ENCODE data around the gene ARID3B. TPM values are rescaled to one million over a fixed set of nuclear protein-coding genes. Genes with fewer than 3 reads are reported as not detected.

ARID3B gene
- total RNA-seq, 3 donors from 2014 or later, result 5.2 to 6.0 (median 5.9) TPM

DNA sequence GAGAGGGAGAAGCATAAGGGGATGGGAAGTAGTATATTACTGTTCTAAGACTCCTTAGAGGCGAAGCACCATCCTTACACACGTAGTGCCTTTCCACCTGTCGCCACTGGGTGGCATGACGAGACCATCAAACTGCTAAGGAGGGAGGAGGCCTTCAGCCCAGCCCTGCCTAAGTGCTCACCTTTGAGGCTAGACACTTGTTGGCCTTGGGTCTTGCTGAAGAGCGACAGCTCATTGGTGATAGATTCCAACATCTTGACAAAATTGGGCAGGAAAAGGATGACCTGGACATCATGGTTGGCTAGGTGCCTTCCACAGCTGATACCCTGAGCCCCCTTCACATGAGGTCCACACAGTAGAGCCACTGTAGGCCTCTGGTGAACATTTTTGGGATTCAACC is 94.2 kb downstream of the ARID3B start:
- TF ChIP-seq, protein P1, sequence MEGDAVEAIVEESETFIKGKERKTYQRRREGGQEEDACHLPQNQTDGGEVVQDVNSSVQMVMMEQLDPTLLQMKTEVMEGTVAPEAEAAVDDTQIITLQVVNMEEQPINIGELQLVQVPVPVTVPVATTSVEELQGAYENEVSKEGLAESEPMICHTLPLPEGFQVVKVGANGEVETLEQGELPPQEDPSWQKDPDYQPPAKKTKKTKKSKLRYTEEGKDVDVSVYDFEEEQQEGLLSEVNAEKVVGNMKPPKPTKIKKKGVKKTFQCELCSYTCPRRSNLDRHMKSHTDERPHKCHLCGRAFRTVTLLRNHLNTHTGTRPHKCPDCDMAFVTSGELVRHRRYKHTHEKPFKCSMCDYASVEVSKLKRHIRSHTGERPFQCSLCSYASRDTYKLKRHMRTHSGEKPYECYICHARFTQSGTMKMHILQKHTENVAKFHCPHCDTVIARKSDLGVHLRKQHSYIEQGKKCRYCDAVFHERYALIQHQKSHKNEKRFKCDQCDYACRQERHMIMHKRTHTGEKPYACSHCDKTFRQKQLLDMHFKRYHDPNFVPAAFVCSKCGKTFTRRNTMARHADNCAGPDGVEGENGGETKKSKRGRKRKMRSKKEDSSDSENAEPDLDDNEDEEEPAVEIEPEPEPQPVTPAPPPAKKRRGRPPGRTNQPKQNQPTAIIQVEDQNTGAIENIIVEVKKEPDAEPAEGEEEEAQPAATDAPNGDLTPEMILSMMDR (IDR thresholded peaks at IDR 0.05), result peak; percentile 44 to 90 (median 86)
- TF ChIP-seq POLR2A (IDR thresholded peaks at IDR 0.05), result no peak
- no peak for TF ChIP-seq POLR2AphosphoS5 (IDR thresholded peaks at IDR 0.05)
- H3K9me3 ChIP-seq, result no peaks in the 10 kb centered on the region
- H3K36me3 ChIP-seq, result no peaks in the 10 kb centered on the region
- no peak for DNase-seq (ENCODE audit: low spot score in 2 of 2)
- intact Hi-C loops (cut with DNase I; ENCODE audit: low total_unique reads), result no loop called here
- no peaks in the 10 kb centered on the region for H3K4me1 ChIP-seq
- H3K4me3 ChIP-seq, result no peak overlapping the region
- no peak overlapping the region for H3K27ac ChIP-seq
- H3K27me3 ChIP-seq, result no peaks in the 10 kb centered on the region

DNA sequence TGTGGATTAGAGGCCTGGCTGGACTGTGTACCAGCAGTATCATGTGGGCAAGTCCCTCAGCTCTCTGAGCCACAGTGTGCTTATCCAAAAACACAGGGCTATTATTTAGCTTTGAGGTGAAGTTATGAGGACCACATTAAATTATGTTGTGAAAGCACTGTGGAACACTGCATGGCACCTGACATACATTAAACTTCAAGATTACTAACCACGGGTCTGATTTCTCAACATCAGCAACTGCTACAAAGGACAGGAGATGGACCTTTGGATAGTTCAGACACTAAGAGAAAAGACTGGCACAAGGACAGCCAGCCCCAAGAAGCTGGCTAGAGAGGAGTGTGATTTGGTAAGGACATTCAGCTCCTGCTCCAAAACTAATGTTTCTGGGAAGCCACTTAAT is 96.0 kb downstream of the ARID3B start:
- peaks cover 0 to 4% of the 10 kb centered on the region in 2 donors for H3K4me1 ChIP-seq
- intact Hi-C loops (cut with DNase I; ENCODE audit: low total_unique reads), result no loop called here
- no peak for DNase-seq (ENCODE audit: low spot score in 2 of 2)
- H3K36me3 ChIP-seq, result no peaks in the 10 kb centered on the region
- no peaks in the 10 kb centered on the region for H3K27me3 ChIP-seq
- TF ChIP-seq POLR2A (IDR thresholded peaks at IDR 0.05), result no peak
- TF ChIP-seq, protein P1 (IDR thresholded peaks at IDR 0.05), result no peak
- TF ChIP-seq POLR2AphosphoS5 (IDR thresholded peaks at IDR 0.05), result no peak
- H3K27ac ChIP-seq, result no peak overlapping the region
- H3K9me3 ChIP-seq, result no peaks in the 10 kb centered on the region
- H3K4me3 ChIP-seq, result no peak overlapping the region

GRCh38 chr15:74641151-74641550 is 100.1 kb downstream of the ARID3B start:
- TF ChIP-seq POLR2AphosphoS5 (IDR thresholded peaks at IDR 0.05) (no peak), POLR2A (IDR thresholded peaks at IDR 0.05) (no peak)
- TF ChIP-seq, protein P1 (IDR thresholded peaks at IDR 0.05), result no peak
- H3K9me3 ChIP-seq, result no peaks in the 10 kb centered on the region
- H3K36me3 ChIP-seq, result no peaks in the 10 kb centered on the region
- no peak overlapping the region for H3K4me3 ChIP-seq
- intact Hi-C loops (cut with DNase I; ENCODE audit: low total_unique reads), result no loop called here
- no peak for DNase-seq (ENCODE audit: low spot score in 2 of 2)
- no peaks in the 10 kb centered on the region for H3K27me3 ChIP-seq
- peaks cover 6 to 12% of the 10 kb centered on the region in 2 donors for H3K4me1 ChIP-seq
- no peak overlapping the region for H3K27ac ChIP-seq

- TF ChIP-seq, protein P1 (IDR thresholded peaks at IDR 0.05), result no peak
- TF ChIP-seq POLR2A (IDR thresholded peaks at IDR 0.05) (no peak), POLR2AphosphoS5 (IDR thresholded peaks at IDR 0.05) (no peak)
Measured at GRCh38 chr15:74642348-74642733, 101.3 kb downstream of the ARID3B start.

DNA sequence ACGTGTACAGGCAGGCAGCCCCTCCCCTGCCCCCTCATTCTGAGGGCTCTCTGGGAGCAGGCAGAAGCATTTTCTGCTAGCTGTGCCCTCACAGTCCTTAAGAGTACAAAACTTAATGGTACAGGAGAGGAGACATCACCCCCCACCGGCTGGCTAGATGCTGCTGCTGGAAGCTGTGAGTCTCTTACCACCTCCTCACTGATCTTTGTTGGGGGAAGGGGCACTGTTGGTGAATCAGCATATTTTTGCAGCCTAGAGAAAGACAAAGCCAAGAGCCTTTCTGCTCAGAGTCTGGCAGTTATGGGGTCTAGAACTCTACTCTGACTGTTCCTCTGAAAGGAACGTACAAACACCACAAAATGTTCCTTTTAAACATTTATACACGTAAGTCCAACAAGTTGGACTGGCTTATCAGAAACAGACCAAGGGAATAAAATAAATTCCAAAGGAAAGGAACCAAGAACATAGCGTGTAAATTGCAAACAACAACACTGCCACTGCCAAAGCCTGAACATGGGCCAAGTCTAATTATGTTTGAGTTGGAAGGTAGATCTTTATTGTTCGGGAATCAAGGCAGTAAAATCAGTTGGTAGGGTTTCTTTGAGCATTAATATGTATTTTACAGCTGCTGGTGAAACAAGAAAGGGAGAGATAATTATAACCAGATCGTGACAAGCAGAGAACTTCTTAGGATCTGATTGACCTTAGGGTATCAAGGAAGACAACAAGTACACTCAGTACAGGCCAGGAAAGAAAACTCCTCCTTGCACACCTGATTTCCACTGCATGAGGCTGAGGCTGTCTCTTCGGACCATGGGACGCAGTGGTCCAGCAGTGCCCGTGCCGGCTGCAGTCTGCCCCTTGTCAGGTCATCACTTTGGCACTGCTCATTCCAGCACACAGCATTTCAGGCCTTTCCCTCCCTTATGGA is 102.0 kb downstream of the ARID3B start:
- TF ChIP-seq, protein P1 (IDR thresholded peaks at IDR 0.05), result no peak
- TF ChIP-seq POLR2AphosphoS5 (IDR thresholded peaks at IDR 0.05) (no peak), POLR2A (IDR thresholded peaks at IDR 0.05) (no peak)
- H3K27ac ChIP-seq, result peak overlapping the region; percentile 71 to 74
- no peak for DNase-seq (ENCODE audit: low spot score in 2 of 2)
- H3K9me3 ChIP-seq, result no peaks in the 10 kb centered on the region
- H3K36me3 ChIP-seq, result no peaks in the 10 kb centered on the region
- no peak overlapping the region for H3K4me3 ChIP-seq
- H3K27me3 ChIP-seq, result no peaks in the 10 kb centered on the region
- intact Hi-C loops (cut with DNase I; ENCODE audit: low total_unique reads), result no loop called here
- peaks cover 6 to 12% of the 10 kb centered on the region in 2 donors for H3K4me1 ChIP-seq

More at GRCh38 chr15:74642348-74642733, 101.3 kb downstream of the ARID3B start:
- no peaks in the 10 kb centered on the region for H3K27me3 ChIP-seq
- intact Hi-C loops (cut with DNase I; ENCODE audit: low total_unique reads), result no loop called here
- H3K4me3 ChIP-seq, result no peak overlapping the region
- no peaks in the 10 kb centered on the region for H3K36me3 ChIP-seq
- H3K27ac ChIP-seq, result peak overlapping the region; percentile 71 to 74
- no peaks in the 10 kb centered on the region for H3K9me3 ChIP-seq
- peaks cover 6 to 12% of the 10 kb centered on the region in 2 donors for H3K4me1 ChIP-seq
- no peak for DNase-seq (ENCODE audit: low spot score in 2 of 2)

Data from breast epithelium (tissue), 4 donors.